Esophagus squamous epithelium (tissue), 5 donors: ENCODE results near the gene SPRY4. TPM values are rescaled to one million over a fixed set of nuclear protein-coding genes. Genes with fewer than 3 reads are reported as not detected.

Experiments used
- DNase-seq: peaks from one replicate; lab custom pipeline; 2025; lab: John Stamatoyannopoulos, UW
- H3K27ac ChIP-seq, 4 donors: fragments of 200-600 bp; sonication (generic); one replicate each; pipeline ENCODE4 v1.5.1; 2016 to 2019; ENCODE audit warnings: mild to moderate bottlenecking in 1 of 4
- H3K27me3 ChIP-seq, 4 donors: fragments of 200-600 bp; sonication (generic); 1 replicate in 3 of 4; 2 replicates in 1 of 4; pipeline versions ENCODE4 v1.5.1 to v1.6.0; 2017 to 2021; ENCODE audit warnings: antibody characterized with exemption in 1 of 4
- H3K36me3 ChIP-seq, 3 donors: fragments of 200-600 bp; sonication (generic); one replicate each; pipeline ENCODE4 v1.5.1; 2016 to 2019
- H3K4me1 ChIP-seq, 3 donors: fragments of 200-600 bp; sonication (generic); one replicate each; pipeline ENCODE4 v1.5.1; 2017 to 2019
- H3K4me3 ChIP-seq, 4 donors: fragments of 200-600 bp; sonication (generic); 1 replicate in 3 of 4; 2 replicates in 1 of 4; pipeline ENCODE4 v1.5.1; 2016 to 2019; ENCODE audit warnings: mild to moderate bottlenecking in 2 of 4, moderate library complexity in 1 of 4
- H3K9me3 ChIP-seq, 3 donors: fragments of 200-600 bp; sonication (generic); one replicate each; pipeline ENCODE4 v1.5.1; 2016 to 2019
- POLR2A ChIP-seq, 4 donors: fragments of 450-650 bp; IDR thresholded peaks; one replicate each; pipeline ENCODE4 v1.6.1; 2017; ENCODE audit warnings: antibody characterized with exemption in 4 of 4, mild to moderate bottlenecking in 4 of 4, moderate library complexity in 3 of 4
- WGBS, 2 donors: methylation state at CpG; one replicate each; pipeline ENCODE4 v1.1.5; 2018; 5-methylcytosine and 5-hydroxymethylcytosine counted together
- intact Hi-C: fragments of 100-400 bp; cut with DNase I; formaldehyde crosslinking; loops from one replicate; pipeline ENCODE4 v1.15.0; 2022
- small RNA-seq, 4 donors: library from RNA; depleted of rRNA; stranded (forward); fragments of <200 nt; gene quantifications; one replicate each; pipeline ENCODE3, GENCODE V24; 2016
- total RNA-seq, 4 donors: library from RNA; depleted of rRNA; stranded (reverse); fragments of >200 nt; gene quantifications; one replicate each; pipeline ENCODE4 v1.1.0, GENCODE V29; 2016
- TF ChIP-seq, protein P1 (sequence below), 6 experiments: fragments of 450-650 bp in 4 of 6; fragments of 200-600 bp in 2 of 6; sonication (generic) in 2 of 6; IDR thresholded peaks; one replicate each; pipeline ENCODE4 v1.5.1; 2016 to 2019; ENCODE audit warnings: antibody characterized with exemption in 6 of 6, mild to moderate bottlenecking in 4 of 6, moderate library complexity in 4 of 6
- donor health status: DM: yes; HTN: yes; CAD: no.

Gene SPRY4
- total RNA-seq, 4 donors from 2014 or later: 1.9 to 7.1 (median 4.4) TPM

DNA sequence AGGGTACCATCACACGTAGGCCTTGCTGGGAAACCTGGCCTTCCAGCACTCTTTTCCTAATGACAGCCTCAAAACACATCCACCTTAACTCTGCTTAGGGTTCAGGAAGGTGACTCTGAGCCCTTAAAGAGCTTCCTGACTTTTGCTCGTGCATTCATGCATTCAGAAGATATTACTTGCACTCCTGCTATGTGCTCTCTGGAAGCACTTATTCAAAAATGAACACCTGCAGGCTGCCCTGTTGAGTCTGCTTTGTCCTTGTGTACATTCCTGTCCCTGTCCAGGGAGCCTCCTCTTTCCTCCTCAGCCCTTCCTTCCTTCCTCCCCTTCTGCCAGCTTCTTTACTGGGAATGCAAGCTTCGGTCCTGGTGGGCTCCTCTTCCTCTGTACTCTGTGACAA is 61.5 kb downstream of the SPRY4 start:
- no peaks in the 10 kb centered on the region for H3K36me3 ChIP-seq
- no peaks in the 10 kb centered on the region for H3K4me1 ChIP-seq
- H3K9me3 ChIP-seq: no peaks in the 10 kb centered on the region
- intact Hi-C loops: no loop called here
- no peak overlapping the region for H3K4me3 ChIP-seq
- DNase-seq: no peak
- no peak for TF ChIP-seq POLR2A (IDR thresholded peaks at IDR 0.05)
- TF ChIP-seq, protein P1, sequence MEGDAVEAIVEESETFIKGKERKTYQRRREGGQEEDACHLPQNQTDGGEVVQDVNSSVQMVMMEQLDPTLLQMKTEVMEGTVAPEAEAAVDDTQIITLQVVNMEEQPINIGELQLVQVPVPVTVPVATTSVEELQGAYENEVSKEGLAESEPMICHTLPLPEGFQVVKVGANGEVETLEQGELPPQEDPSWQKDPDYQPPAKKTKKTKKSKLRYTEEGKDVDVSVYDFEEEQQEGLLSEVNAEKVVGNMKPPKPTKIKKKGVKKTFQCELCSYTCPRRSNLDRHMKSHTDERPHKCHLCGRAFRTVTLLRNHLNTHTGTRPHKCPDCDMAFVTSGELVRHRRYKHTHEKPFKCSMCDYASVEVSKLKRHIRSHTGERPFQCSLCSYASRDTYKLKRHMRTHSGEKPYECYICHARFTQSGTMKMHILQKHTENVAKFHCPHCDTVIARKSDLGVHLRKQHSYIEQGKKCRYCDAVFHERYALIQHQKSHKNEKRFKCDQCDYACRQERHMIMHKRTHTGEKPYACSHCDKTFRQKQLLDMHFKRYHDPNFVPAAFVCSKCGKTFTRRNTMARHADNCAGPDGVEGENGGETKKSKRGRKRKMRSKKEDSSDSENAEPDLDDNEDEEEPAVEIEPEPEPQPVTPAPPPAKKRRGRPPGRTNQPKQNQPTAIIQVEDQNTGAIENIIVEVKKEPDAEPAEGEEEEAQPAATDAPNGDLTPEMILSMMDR (IDR thresholded peaks at IDR 0.05): no peak
- 68 to 75% methylated on average over 3 of the region's 3 CpGs for WGBS, 2 donors
- no peak overlapping the region for H3K27ac ChIP-seq
- H3K27me3 ChIP-seq: no peaks in the 10 kb centered on the region

DNA sequence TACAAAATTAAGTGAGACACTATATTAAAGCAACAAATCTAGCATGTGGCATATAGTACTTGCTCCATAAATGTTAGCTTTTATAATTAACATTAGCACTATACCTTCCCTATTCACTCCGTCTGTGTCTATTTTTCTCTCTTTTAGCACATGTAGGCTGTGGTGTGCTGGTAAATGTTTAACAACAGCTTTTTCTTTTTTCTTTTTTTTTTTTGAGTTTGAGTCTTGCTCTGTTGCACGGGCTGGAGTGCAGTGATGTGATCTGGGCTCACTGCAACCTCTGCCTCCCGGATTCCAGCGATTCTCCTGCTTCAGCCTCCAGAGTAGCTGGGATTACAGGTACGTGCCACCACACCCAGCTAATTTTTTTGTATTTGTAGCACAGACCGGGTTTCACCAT is 62.1 kb downstream of the SPRY4 start:
- DNase-seq: no peak
- Histone ChIP-seq H3K27me3 (no peaks in the 10 kb centered on the region), H3K4me1 (no peaks in the 10 kb centered on the region), H3K36me3 (no peaks in the 10 kb centered on the region), H3K4me3 (no peak overlapping the region), H3K27ac (no peak overlapping the region), H3K9me3 (no peaks in the 10 kb centered on the region)
- TF ChIP-seq, protein P1 (IDR thresholded peaks at IDR 0.05): no peak
- no peak for TF ChIP-seq POLR2A (IDR thresholded peaks at IDR 0.05)
- WGBS, 2 donors: 89 to 90% methylated on average over 6 of the region's 6 CpGs
- intact Hi-C loops: no loop called here

Small RNA genes lying within 50 kb of the gene (small RNA-seq; reads per million reads assigned to genes)
- gene RF02038 (0 reads per million in 4 donors), gene RF02039 (0 reads per million in 4 donors)

Other genes with a start within 250 kb of the SPRY4 start
- 10 to 100 TPM; 34.1 to 82.6 (median 38.9) TPM for gene NDFIP1, start 216.2 kb downstream of the SPRY4 start, total RNA-seq